Activated CD4-positive, alpha-beta T cell treated with anti-CD3 and anti-CD28 coated beads, Interleukin-2, Interleukin-6, amounts not matched to agents 100 ng/mL and 50 ng/mL, durations not matched to agents 16 hours and 8 hours (primary cell): ENCODE measurements around the gene ZDHHC1.

Source experiments
- DNase-seq: peaks from one replicate; pipeline ENCODE4 v3.0.0-alpha.2; 2020

The ZDHHC1 gene

DNA sequence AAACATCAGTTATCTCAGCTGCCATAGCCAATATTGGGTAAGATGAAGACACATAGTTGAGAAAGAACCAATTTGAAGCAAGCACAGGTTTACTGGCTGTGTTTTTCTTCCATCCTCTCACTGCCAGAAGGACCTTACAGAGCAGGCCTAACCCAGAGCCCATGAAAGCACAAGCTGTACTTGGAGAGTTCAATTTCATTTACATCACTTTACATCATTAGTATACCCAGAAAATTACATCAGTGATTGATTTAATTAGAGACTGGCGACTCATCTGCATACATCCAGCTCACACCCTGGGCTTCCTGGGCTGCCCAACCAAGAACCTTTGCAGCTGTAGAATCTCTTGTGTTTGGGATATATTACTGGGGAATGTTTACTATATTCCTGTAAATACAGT lies 66.0 kb downstream of the ZDHHC1 start:
- no peak for DNase-seq

DNA sequence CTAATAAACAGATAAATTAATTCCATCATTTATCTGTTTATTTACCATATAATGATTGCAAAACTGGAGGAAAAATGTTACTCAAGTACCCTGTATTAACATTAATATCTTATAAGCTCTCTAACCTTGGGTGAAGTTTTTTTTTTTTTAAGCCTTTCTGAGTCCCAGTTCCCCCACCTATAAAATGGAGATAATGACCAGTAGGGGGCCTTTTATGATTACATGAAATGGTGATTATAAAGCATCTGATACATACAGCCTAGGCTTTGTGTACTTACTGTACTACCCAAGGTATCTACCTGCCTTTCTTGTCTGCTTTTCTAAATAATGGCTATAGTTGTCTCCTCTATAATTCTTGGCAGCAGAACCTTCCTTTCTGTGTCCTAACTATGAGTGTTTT lies 67.1 kb downstream of the ZDHHC1 start:
- DNase-seq = peak; percentile 37

- DNase-seq = no peak
These were observed 69.9 kb downstream of the ZDHHC1 start for GRCh38 chr16:67346341-67346740.

DNA sequence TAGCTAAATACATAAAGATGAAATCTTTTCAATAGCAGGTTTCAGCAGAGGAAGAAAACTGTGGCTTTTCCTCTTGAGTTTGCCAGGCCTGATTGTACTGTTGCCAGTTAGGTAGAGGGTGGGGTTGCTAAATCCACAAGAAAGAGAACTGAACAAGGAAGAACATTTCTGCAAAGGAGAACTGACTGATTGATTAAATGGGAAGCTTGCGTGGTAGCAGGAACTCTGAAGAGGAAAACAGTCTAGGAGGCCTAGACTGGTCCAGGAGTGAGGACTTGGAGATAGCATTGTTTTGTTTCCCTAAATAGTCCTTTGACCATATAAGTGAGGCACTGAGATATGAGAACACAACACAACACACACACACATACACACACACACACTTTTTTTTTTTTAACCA lies 70.9 kb downstream of the ZDHHC1 start:
- no peak for DNase-seq
